K562 (cell line): ENCODE results near the gene GOLGB1. TPM values are rescaled to one million over a fixed set of nuclear protein-coding genes. Genes with fewer than 3 reads are reported as not detected.
"Not testable (repeated sequence)": the region's sequence is repeated elsewhere in the genome, so short reads cannot be mapped to it uniquely, and the experiment has no call there.

Experiments used
- ATAC-seq: fragments of 200-7000 bp; cut with Tn5 transposase; 3 replicates; pipeline ENCODE4 v1.9.1; 2020; ENCODE audit warnings: moderate library complexity
- BruUV-seq: library from RNA; stranded (reverse); fragments of 400-500 nt; replicated peaks from 2 replicates; lab custom pipeline; 2021; lab: Mats Ljungman, UMichigan
- CTCF ChIA-PET: fragments of 300-600 bp; formaldehyde crosslinking; extraction: SDS; loops from one replicate; lab custom pipeline; 2021; ENCODE audit warnings: low intra/inter-chr PET ratio; lab: Yijun Ruan, JAX
- POLR2A ChIA-PET: fragments of 300-600, 350-650 bp; sonication (Branson Sonifier 250); formaldehyde crosslinking; extraction: SDS; loops from one replicate; lab custom pipeline; 2021; ENCODE audit warnings: antibody characterized with exemption, inconsistent platforms; lab: Yijun Ruan, JAX
- DNase-seq, 4 experiments: peaks; one replicate each; pipeline versions ENCODE4 v3.0.0 to v3.0.0-alpha.2; 2011 to 2018; ENCODE audit warnings: low spot score in 3 of 4, mixed read lengths in 3 of 4; ENCODE audit errors: extremely low read depth in 1 of 4
- FAIRE-seq: peaks from 2 replicates; lab custom pipeline; 2011; peaks lifted over from hg19 to GRCh38; lab: Jason Lieb, UNC
- H2AFZ ChIP-seq: 2 replicates; pipeline ENCODE4 v1.6.0; 2011; ENCODE audit warnings: low read depth, low read length, control low read depth, inconsistent platforms
- H3K27ac ChIP-seq: fragments of 200-600 bp; 3 replicates; pipeline ENCODE4 v1.8.0; 2011; ENCODE audit warnings: low read depth, mild to moderate bottlenecking, control low read depth, inconsistent platforms, low read length, moderate library complexity, mixed read lengths; ENCODE audit errors: extremely low read depth
- H3K27me3 ChIP-seq, 2 experiments: fragments of 300-600 bp in 1 of 2; 2 replicates in 1 of 2; 3 replicates in 1 of 2; pipeline versions ENCODE4 v1.6.0 to v1.8.0; 2011; ENCODE audit warnings: inconsistent platforms in 2 of 2, low read length in 2 of 2, mild to moderate bottlenecking in 1 of 2, mixed read lengths in 1 of 2, moderate library complexity in 1 of 2; ENCODE audit not compliant: control insufficient read depth in 2 of 2, insufficient read depth in 2 of 2
- H3K36me3 ChIP-seq: fragments of 300-600 bp; 3 replicates; pipeline ENCODE4 v1.8.0; 2011; ENCODE audit warnings: mild to moderate bottlenecking, low read length, inconsistent platforms; ENCODE audit not compliant: control insufficient read depth, insufficient read depth
- H3K4me1 ChIP-seq, 2 experiments: fragments of 200-600 bp in 1 of 2; replicated peaks in 1 of 2; 2 replicates in 1 of 2; 3 replicates in 1 of 2; pipeline versions ENCODE4 v1.5.1 to v1.8.0; 2011; ENCODE audit warnings: inconsistent platforms in 2 of 2, low read length in 2 of 2, mild to moderate bottlenecking in 1 of 2, mixed read lengths in 1 of 2, moderate library complexity in 1 of 2; ENCODE audit not compliant: control insufficient read depth in 2 of 2, insufficient read depth in 2 of 2
- H3K4me2 ChIP-seq: 2 replicates; pipeline ENCODE4 v1.6.1; 2011; ENCODE audit warnings: low read length, control low read depth, inconsistent platforms, mixed read lengths; ENCODE audit not compliant: insufficient read depth
- H3K4me3 ChIP-seq: fragments of 200-600 bp; sonication (generic), shearing (Covaris generic); 2 replicates; pipeline ENCODE4 v1.5.1; 2016; ENCODE audit warnings: control low read depth, inconsistent platforms
- H3K79me2 ChIP-seq: fragments of 200-600 bp; 3 replicates; pipeline ENCODE4 v1.8.0; 2011; ENCODE audit warnings: low read length, inconsistent platforms; ENCODE audit not compliant: control insufficient read depth, insufficient read depth
- H3K9ac ChIP-seq, 2 experiments: 2 replicates each; pipeline versions ENCODE4 v1.6.0 to v1.6.1; 2011; ENCODE audit warnings: low read depth in 2 of 2, low read length in 2 of 2, control low read depth in 1 of 2, inconsistent platforms in 1 of 2, mild to moderate bottlenecking in 1 of 2, mixed read lengths in 1 of 2; ENCODE audit not compliant: insufficient read depth in 1 of 2
- H3K9me1 ChIP-seq: one replicate; pipeline ENCODE4 v1.6.0; 2011; ENCODE audit warnings: inconsistent platforms, mild to moderate bottlenecking, low read length, moderate library complexity; ENCODE audit not compliant: control insufficient read depth, insufficient read depth
- H3K9me3 ChIP-seq: replicated peaks from 2 replicates; pipeline ENCODE4 v1.5.1; 2011; ENCODE audit warnings: low read depth, low read length, inconsistent platforms; ENCODE audit not compliant: control insufficient read depth, insufficient read depth
- H4K20me1 ChIP-seq: replicated peaks from 2 replicates; pipeline ENCODE4 v1.6.1; 2011; ENCODE audit warnings: low read length, inconsistent platforms, mixed read lengths; ENCODE audit not compliant: control insufficient read depth, insufficient read depth
- HNRNPLL ChIP-seq: fragments of 200-400 bp; formaldehyde crosslinking; IDR thresholded peaks from 2 replicates; pipeline ENCODE4 v1.6.1; 2017; ENCODE audit warnings: low read length, low read depth, mild to moderate bottlenecking; ENCODE audit not compliant: poor library complexity, severe bottlenecking
- POLR2B ChIP-seq: fragments of 450-650 bp; IDR thresholded peaks from 2 replicates; pipeline ENCODE4 v1.6.1; 2018; ENCODE audit warnings: low read depth; ENCODE audit not compliant: partially characterized antibody
- TAF1 ChIP-seq: IDR thresholded peaks from 2 replicates; pipeline ENCODE4 v1.6.1; 2011; ENCODE audit warnings: mild to moderate bottlenecking, low read length, moderate library complexity; ENCODE audit not compliant: insufficient read depth, control insufficient read depth, severe bottlenecking; ENCODE audit errors: extremely low read depth
- YBX1 ChIP-seq: fragments of 450-650 bp; IDR thresholded peaks from 2 replicates; pipeline ENCODE4 v1.7.1; 2016; ENCODE audit warnings: mild to moderate bottlenecking
- WGBS: fragments of 100-300 bp; shearing (Covaris generic); methylation state at CpG from one replicate; pipeline ENCODE4 v1.1.6; 2016; ENCODE audit warnings: low coverage, mixed read lengths; ENCODE audit not compliant: insufficient coverage; ENCODE audit errors: missing lambda C conversion rate; 5-methylcytosine and 5-hydroxymethylcytosine counted together
- in situ Hi-C: fragments of 300-500 bp; cut with MboI; formaldehyde crosslinking; loops from 4 replicates; pipeline ENCODE4 v1.15.0; 2018; ENCODE audit warnings: inconsistent platforms, mixed read lengths
- intact Hi-C: fragments of 100-400 bp; cut with micrococcal nuclease; formaldehyde crosslinking; loops from 2 replicates; pipeline ENCODE4 v1.14.2; 2022
- polyA plus RNA-seq, 8 experiments: library from polyadenylated mRNA; depleted of rRNA in 4 of 8; stranded (reverse) in 5 of 8; unstranded in 3 of 8; fragments of >200 nt; fragmentation: Nextera tagmentation in 2 of 8; fragmentation: Illumina TruSeq in 1 of 8; extraction: Ambion mirVana in 2 of 8; extraction: Trizol in 1 of 8; gene quantifications; 2 replicates each; pipeline versions ENCODE4 v1.2.1 to v1.2.3, GENCODE V29; 2011 to 2014; ENCODE audit warnings: inconsistent platforms in 1 of 8, missing spikeins in 1 of 8
- total RNA-seq, 7 experiments: library from RNA; depleted of rRNA in 6 of 7; stranded (reverse); fragments of >200 nt in 6 of 7; fragmentation: Illumina TruSeq in 2 of 7; extraction: Trizol in 2 of 7; gene quantifications; 2 replicates each; pipeline versions ENCODE4 v1.2.1 to v1.2.3, GENCODE V29; 2011 to 2021; ENCODE audit warnings: low replicate concordance in 1 of 7
- TF ChIP-seq, protein P1 (sequence below): fragments of 200-800 bp; sonication (Bioruptor generic); IDR thresholded peaks from 2 replicates; pipeline ENCODE4 v1.6.1; 2016; ENCODE audit warnings: missing genetic modification characterization, missing compliant biosample characterization

GOLGB1 gene
- total and polyA plus RNA-seq, 9 of the 15 experiments (the other 6 are each of a cell fraction or from before 2014, with no cell fraction given): 4.0 to 16.3 (median 9.7) TPM

DNA sequence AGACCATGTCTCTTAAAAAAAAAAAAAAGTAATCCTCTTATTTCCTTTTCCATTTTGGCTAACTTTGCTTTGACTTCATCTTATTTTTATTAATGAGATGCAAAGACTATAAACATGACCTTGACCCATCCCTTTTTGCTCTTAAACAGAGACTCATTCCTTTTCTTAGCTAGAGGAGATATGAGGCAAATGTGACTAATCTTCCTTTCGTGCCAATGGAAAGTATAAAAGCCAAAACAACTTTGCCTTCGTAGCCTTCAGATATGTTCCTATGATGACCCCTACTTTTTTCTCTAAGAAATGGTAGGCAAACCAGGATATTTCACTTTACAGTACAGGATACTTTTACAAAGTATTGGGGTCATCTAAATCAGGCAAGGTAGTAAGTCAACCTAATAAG is 36.9 kb upstream of the GOLGB1 start:
- Histone ChIP-seq H3K9me3 (no peaks in the 10 kb centered on the region), H3K4me2 (no peak overlapping the region), H3K79me2 (no peaks in the 10 kb centered on the region), H2AFZ (no peak overlapping the region), H4K20me1 (no peaks in the 10 kb centered on the region), H3K27me3 (no peaks in the 10 kb centered on the region), H3K9me1 (no peaks in the 10 kb centered on the region), H3K4me3 (no peak overlapping the region), H3K9ac (no peak overlapping the region), H3K36me3 (peaks cover 54% of the 10 kb centered on the region), H3K4me1 (no peaks in the 10 kb centered on the region), H3K27ac (no peak overlapping the region)
- ATAC-seq: no peak
- CTCF ChIA-PET: no interaction called here
- intact Hi-C loops: no loop called here
- no peak for DNase-seq
- POLR2A ChIA-PET: no interaction called here
- WGBS: 76% methylated on average over 2 of the region's 2 CpGs
- TF ChIP-seq, protein P1, sequence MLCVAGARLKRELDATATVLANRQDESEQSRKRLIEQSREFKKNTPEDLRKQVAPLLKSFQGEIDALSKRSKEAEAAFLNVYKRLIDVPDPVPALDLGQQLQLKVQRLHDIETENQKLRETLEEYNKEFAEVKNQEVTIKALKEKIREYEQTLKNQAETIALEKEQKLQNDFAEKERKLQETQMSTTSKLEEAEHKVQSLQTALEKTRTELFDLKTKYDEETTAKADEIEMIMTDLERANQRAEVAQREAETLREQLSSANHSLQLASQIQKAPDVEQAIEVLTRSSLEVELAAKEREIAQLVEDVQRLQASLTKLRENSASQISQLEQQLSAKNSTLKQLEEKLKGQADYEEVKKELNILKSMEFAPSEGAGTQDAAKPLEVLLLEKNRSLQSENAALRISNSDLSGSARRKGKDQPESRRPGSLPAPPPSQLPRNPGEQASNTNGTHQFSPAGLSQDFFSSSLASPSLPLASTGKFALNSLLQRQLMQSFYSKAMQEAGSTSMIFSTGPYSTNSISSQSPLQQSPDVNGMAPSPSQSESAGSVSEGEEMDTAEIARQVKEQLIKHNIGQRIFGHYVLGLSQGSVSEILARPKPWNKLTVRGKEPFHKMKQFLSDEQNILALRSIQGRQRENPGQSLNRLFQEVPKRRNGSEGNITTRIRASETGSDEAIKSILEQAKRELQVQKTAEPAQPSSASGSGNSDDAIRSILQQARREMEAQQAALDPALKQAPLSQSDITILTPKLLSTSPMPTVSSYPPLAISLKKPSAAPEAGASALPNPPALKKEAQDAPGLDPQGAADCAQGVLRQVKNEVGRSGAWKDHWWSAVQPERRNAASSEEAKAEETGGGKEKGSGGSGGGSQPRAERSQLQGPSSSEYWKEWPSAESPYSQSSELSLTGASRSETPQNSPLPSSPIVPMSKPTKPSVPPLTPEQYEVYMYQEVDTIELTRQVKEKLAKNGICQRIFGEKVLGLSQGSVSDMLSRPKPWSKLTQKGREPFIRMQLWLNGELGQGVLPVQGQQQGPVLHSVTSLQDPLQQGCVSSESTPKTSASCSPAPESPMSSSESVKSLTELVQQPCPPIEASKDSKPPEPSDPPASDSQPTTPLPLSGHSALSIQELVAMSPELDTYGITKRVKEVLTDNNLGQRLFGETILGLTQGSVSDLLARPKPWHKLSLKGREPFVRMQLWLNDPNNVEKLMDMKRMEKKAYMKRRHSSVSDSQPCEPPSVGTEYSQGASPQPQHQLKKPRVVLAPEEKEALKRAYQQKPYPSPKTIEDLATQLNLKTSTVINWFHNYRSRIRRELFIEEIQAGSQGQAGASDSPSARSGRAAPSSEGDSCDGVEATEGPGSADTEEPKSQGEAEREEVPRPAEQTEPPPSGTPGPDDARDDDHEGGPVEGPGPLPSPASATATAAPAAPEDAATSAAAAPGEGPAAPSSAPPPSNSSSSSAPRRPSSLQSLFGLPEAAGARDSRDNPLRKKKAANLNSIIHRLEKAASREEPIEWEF: no peak
- no peak for TF ChIP-seq POLR2B
- TF ChIP-seq YBX1: no peak
- TF ChIP-seq TAF1: no peak
- TF ChIP-seq HNRNPLL: no peak
- TF ChIP-seq, all 486 proteins: peak for 0
- in situ Hi-C loops: no loop called here
- no peak for FAIRE-seq
- no TSS peak for BruUV-seq

DNA sequence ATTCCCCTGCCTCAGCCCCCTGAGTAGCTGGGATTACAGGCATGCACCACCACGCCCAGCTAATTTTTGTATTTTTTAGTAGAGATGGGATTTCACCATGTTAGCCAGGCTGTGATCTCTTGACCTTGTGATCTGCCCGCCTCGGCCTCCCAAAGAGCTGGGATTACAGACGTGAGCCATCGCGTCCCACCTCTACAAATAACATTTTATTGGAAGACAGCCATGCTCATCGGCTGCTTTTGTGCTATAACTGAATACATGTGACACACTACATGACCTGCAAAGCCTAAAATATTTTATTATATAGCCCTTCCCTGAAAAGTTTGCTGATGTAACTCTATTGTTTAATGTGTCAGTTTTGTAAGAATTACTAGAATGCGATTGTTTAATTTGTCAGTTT is 33.2 kb upstream of the GOLGB1 start:
- H3K4me3 ChIP-seq, H3K27me3 ChIP-seq, in situ Hi-C loops, H3K79me2 ChIP-seq, ATAC-seq, H3K27ac ChIP-seq, H4K20me1 ChIP-seq, H3K4me1 ChIP-seq, intact Hi-C loops, H3K9me3 ChIP-seq, BruUV-seq, CTCF ChIA-PET, POLR2A ChIA-PET, H3K4me2 ChIP-seq, DNase-seq, H3K9me1 ChIP-seq, H2AFZ ChIP-seq, FAIRE-seq, H3K9ac ChIP-seq: not testable (repeated sequence)
- WGBS: 84% methylated on average over 7 of the region's 8 CpGs
- H3K36me3 ChIP-seq: peaks cover 59% of the 10 kb centered on the region
